ENCODE results near the gene PDZD11. TPM values are rescaled to one million over a fixed set of nuclear protein-coding genes. Genes with fewer than 3 reads are reported as not detected.

The PDZD11 gene
- total and polyA plus RNA-seq, 9 of the 15 experiments (the other 6 are each of a cell fraction or from before 2014, with no cell fraction given), result 21.9 to 109 (median 36.4) TPM

DNA sequence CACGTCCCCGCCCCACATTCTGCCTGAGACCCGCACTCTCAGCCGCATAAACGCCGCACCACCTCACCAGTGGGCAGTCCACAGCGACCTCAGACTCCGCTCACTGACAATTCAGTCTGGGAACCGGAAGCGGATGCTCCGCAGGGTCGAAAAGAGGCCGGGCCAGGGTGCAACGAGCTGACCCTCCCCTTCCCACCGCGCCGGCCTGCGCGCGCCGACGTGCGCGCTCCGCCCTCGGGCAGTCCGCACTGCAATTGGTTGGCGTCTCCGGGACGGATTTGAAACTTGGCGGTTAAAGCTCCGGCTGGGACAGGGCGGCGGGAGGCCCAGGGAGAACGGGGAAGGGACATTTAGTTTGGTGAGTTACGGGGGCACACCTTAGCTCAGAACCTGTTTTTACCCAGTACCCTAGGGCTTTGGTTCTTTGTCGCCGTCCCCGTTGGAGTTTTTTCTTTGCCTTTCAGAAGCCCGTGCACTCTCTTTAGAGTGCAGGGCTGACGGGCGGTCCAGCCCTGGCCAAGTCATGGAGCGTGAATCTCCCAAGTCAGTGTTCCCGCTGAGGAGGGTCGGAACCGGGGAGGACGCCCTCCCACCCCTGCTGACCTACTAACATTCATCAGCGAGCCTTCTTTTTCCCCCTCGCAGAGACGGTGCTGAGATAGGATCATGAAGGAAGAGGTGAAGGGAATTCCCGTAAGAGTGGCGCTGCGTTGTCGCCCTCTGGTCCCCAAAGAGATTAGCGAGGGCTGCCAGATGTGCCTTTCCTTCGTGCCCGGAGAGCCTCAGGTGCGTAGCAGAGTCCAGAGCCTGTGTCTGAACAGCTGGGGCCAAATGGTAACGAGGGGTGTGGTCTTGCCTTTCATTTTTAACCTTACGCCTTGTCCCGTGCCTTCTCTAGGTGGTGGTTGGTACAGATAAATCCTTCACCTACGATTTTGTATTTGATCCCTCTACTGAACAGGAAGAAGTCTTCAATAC, at the start of gene PDZD11, which contains the start of gene KIF4A (continued):
- TF ChIP-seq NFXL1 (CRISPR knock-in tag; IDR thresholded peaks at IDR 0.05) (no peak), ETV1 (tag; conservative IDR thresholded peaks at IDR 0.05; ENCODE audit: low read depth) (peak; percentile 51), ELF4 (CRISPR knock-in tag; IDR thresholded peaks at IDR 0.05) (no peak), CCNT2 (IDR thresholded peaks at IDR 0.05; ENCODE audit: borderline replicate concordance, extremely low read depth, insufficient read length, low read depth, low read length) (peak; percentile 27), LARP7 (IDR thresholded peaks at IDR 0.05) (no peak), ELF1 (tag; IDR thresholded peaks at IDR 0.05) (peak; percentile 59), POLR2G (IDR thresholded peaks at IDR 0.05; ENCODE audit: low read depth, low read length) (peak; percentile 93), MAZ (CRISPR knock-in tag; conservative IDR thresholded peaks at IDR 0.05 in 1 of 2, IDR thresholded peaks at IDR 0.05 in 1 of 2) (peak; percentile 20 to 36; a peak in 1 of 4 replicates), POLR2AphosphoS5 (IDR thresholded peaks at IDR 0.05; ENCODE audit: control insufficient read depth, insufficient read depth, low read depth, low read length) (peak; percentile 76), U2AF2 (optimal IDR thresholded peaks at IDR 0.05; ENCODE audit: low read depth, low read length) (no peak), TAF1 (IDR thresholded peaks at IDR 0.05; ENCODE audit: control insufficient read depth, extremely low read depth, insufficient read depth, low read length, severe bottlenecking) (peak; percentile 67), POLR2H (tag; IDR thresholded peaks at IDR 0.05; ENCODE audit: low read depth) (peak; percentile 72), JUND (IDR thresholded peaks at IDR 0.05; ENCODE audit: borderline replicate concordance, low read depth, low read length) (0 out of 2 replicates have a peak, but pooled peaks have one; percentile 19), JUND (tag; IDR thresholded peaks at IDR 0.05; ENCODE audit: borderline replicate concordance, low read depth, low read length) (no peak; the same call in 2 of the 3 replicates)
- TF ChIP-seq, protein P1, sequence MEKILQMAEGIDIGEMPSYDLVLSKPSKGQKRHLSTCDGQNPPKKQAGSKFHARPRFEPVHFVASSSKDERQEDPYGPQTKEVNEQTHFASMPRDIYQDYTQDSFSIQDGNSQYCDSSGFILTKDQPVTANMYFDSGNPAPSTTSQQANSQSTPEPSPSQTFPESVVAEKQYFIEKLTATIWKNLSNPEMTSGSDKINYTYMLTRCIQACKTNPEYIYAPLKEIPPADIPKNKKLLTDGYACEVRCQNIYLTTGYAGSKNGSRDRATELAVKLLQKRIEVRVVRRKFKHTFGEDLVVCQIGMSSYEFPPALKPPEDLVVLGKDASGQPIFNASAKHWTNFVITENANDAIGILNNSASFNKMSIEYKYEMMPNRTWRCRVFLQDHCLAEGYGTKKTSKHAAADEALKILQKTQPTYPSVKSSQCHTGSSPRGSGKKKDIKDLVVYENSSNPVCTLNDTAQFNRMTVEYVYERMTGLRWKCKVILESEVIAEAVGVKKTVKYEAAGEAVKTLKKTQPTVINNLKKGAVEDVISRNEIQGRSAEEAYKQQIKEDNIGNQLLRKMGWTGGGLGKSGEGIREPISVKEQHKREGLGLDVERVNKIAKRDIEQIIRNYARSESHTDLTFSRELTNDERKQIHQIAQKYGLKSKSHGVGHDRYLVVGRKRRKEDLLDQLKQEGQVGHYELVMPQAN (IDR thresholded peaks at IDR 0.05; ENCODE audit: borderline replicate concordance), result peak; percentile 65
- TF ChIP-seq, protein P2, sequence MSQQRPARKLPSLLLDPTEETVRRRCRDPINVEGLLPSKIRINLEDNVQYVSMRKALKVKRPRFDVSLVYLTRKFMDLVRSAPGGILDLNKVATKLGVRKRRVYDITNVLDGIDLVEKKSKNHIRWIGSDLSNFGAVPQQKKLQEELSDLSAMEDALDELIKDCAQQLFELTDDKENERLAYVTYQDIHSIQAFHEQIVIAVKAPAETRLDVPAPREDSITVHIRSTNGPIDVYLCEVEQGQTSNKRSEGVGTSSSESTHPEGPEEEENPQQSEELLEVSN (IDR thresholded peaks at IDR 0.05; ENCODE audit: borderline replicate concordance in 1 of 2, extremely low read depth in 1 of 2, insufficient read depth in 1 of 2, insufficient read length in 1 of 2, low read depth in 1 of 2, low read length in 1 of 2, poor library complexity in 1 of 2, severe bottlenecking in 1 of 2), result peak in 1 of 2 experiments; percentile 57
- TF ChIP-seq, protein P3, sequence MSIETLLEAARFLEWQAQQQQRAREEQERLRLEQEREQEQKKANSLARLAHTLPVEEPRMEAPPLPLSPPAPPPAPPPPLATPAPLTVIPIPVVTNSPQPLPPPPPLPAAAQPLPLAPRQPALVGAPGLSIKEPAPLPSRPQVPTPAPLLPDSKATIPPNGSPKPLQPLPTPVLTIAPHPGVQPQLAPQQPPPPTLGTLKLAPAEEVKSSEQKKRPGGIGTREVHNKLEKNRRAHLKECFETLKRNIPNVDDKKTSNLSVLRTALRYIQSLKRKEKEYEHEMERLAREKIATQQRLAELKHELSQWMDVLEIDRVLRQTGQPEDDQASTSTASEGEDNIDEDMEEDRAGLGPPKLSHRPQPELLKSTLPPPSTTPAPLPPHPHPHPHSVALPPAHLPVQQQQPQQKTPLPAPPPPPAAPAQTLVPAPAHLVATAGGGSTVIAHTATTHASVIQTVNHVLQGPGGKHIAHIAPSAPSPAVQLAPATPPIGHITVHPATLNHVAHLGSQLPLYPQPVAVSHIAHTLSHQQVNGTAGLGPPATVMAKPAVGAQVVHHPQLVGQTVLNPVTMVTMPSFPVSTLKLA (conservative IDR thresholded peaks at IDR 0.05), result peak; percentile 56 to 73
- TF ChIP-seq, protein P4, sequence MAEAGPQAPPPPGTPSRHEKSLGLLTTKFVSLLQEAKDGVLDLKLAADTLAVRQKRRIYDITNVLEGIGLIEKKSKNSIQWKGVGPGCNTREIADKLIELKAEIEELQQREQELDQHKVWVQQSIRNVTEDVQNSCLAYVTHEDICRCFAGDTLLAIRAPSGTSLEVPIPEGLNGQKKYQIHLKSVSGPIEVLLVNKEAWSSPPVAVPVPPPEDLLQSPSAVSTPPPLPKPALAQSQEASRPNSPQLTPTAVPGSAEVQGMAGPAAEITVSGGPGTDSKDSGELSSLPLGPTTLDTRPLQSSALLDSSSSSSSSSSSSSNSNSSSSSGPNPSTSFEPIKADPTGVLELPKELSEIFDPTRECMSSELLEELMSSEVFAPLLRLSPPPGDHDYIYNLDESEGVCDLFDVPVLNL (CRISPR knock-in tag; IDR thresholded peaks at IDR 0.05; ENCODE audit: low read depth), result peak; percentile 97
